K562 (cell line): ENCODE results near the gene SYT1. TPM values are rescaled to one million over a fixed set of nuclear protein-coding genes. Genes with fewer than 3 reads are reported as not detected.

Source experiments
- ATAC-seq: fragments of 200-7000 bp; cut with Tn5 transposase; 3 replicates; pipeline ENCODE4 v1.9.1; 2020; ENCODE audit warnings: moderate library complexity
- BruUV-seq: library from RNA; stranded (reverse); fragments of 400-500 nt; replicated peaks from 2 replicates; lab custom pipeline; 2021; lab: Mats Ljungman, UMichigan
- CTCF ChIA-PET: fragments of 300-600 bp; formaldehyde crosslinking; extraction: SDS; loops from one replicate; lab custom pipeline; 2021; ENCODE audit warnings: low intra/inter-chr PET ratio; lab: Yijun Ruan, JAX
- POLR2A ChIA-PET: fragments of 300-600, 350-650 bp; sonication (Branson Sonifier 250); formaldehyde crosslinking; extraction: SDS; loops from one replicate; lab custom pipeline; 2021; ENCODE audit warnings: antibody characterized with exemption, inconsistent platforms; lab: Yijun Ruan, JAX
- DNase-seq, 4 experiments: peaks; one replicate each; pipeline versions ENCODE4 v3.0.0 to v3.0.0-alpha.2; 2011 to 2018; ENCODE audit warnings: low spot score in 3 of 4, mixed read lengths in 3 of 4; ENCODE audit errors: extremely low read depth in 1 of 4
- FAIRE-seq: peaks from 2 replicates; lab custom pipeline; 2011; peaks lifted over from hg19 to GRCh38; lab: Jason Lieb, UNC
- H2AFZ ChIP-seq: 2 replicates; pipeline ENCODE4 v1.6.0; 2011; ENCODE audit warnings: low read depth, low read length, control low read depth, inconsistent platforms
- H3K27ac ChIP-seq: fragments of 200-600 bp; 3 replicates; pipeline ENCODE4 v1.8.0; 2011; ENCODE audit warnings: low read depth, mild to moderate bottlenecking, control low read depth, inconsistent platforms, low read length, moderate library complexity, mixed read lengths; ENCODE audit errors: extremely low read depth
- H3K27me3 ChIP-seq, 2 experiments: fragments of 300-600 bp in 1 of 2; 2 replicates in 1 of 2; 3 replicates in 1 of 2; pipeline versions ENCODE4 v1.6.0 to v1.8.0; 2011; ENCODE audit warnings: inconsistent platforms in 2 of 2, low read length in 2 of 2, mild to moderate bottlenecking in 1 of 2, mixed read lengths in 1 of 2, moderate library complexity in 1 of 2; ENCODE audit not compliant: control insufficient read depth in 2 of 2, insufficient read depth in 2 of 2
- H3K36me3 ChIP-seq: fragments of 300-600 bp; 3 replicates; pipeline ENCODE4 v1.8.0; 2011; ENCODE audit warnings: mild to moderate bottlenecking, low read length, inconsistent platforms; ENCODE audit not compliant: control insufficient read depth, insufficient read depth
- H3K4me1 ChIP-seq, 2 experiments: fragments of 200-600 bp in 1 of 2; replicated peaks in 1 of 2; 2 replicates in 1 of 2; 3 replicates in 1 of 2; pipeline versions ENCODE4 v1.5.1 to v1.8.0; 2011; ENCODE audit warnings: inconsistent platforms in 2 of 2, low read length in 2 of 2, mild to moderate bottlenecking in 1 of 2, mixed read lengths in 1 of 2, moderate library complexity in 1 of 2; ENCODE audit not compliant: control insufficient read depth in 2 of 2, insufficient read depth in 2 of 2
- H3K4me2 ChIP-seq: 2 replicates; pipeline ENCODE4 v1.6.1; 2011; ENCODE audit warnings: low read length, control low read depth, inconsistent platforms, mixed read lengths; ENCODE audit not compliant: insufficient read depth
- H3K4me3 ChIP-seq: fragments of 200-600 bp; sonication (generic), shearing (Covaris generic); 2 replicates; pipeline ENCODE4 v1.5.1; 2016; ENCODE audit warnings: control low read depth, inconsistent platforms
- H3K79me2 ChIP-seq: fragments of 200-600 bp; 3 replicates; pipeline ENCODE4 v1.8.0; 2011; ENCODE audit warnings: low read length, inconsistent platforms; ENCODE audit not compliant: control insufficient read depth, insufficient read depth
- H3K9ac ChIP-seq, 2 experiments: 2 replicates each; pipeline versions ENCODE4 v1.6.0 to v1.6.1; 2011; ENCODE audit warnings: low read depth in 2 of 2, low read length in 2 of 2, control low read depth in 1 of 2, inconsistent platforms in 1 of 2, mild to moderate bottlenecking in 1 of 2, mixed read lengths in 1 of 2; ENCODE audit not compliant: insufficient read depth in 1 of 2
- H3K9me1 ChIP-seq: one replicate; pipeline ENCODE4 v1.6.0; 2011; ENCODE audit warnings: inconsistent platforms, mild to moderate bottlenecking, low read length, moderate library complexity; ENCODE audit not compliant: control insufficient read depth, insufficient read depth
- H3K9me3 ChIP-seq: replicated peaks from 2 replicates; pipeline ENCODE4 v1.5.1; 2011; ENCODE audit warnings: low read depth, low read length, inconsistent platforms; ENCODE audit not compliant: control insufficient read depth, insufficient read depth
- H4K20me1 ChIP-seq: replicated peaks from 2 replicates; pipeline ENCODE4 v1.6.1; 2011; ENCODE audit warnings: low read length, inconsistent platforms, mixed read lengths; ENCODE audit not compliant: control insufficient read depth, insufficient read depth
- AFF4 ChIP-seq: sonication (generic); formaldehyde crosslinking; IDR thresholded peaks from 2 replicates; pipeline ENCODE4 v1.8.0; 2023; ENCODE audit warnings: mild to moderate bottlenecking, missing genetic modification reagents
- ARHGAP35 ChIP-seq: fragments of 450-650 bp; IDR thresholded peaks from 2 replicates; pipeline ENCODE4 v1.6.1; 2018; ENCODE audit not compliant: partially characterized antibody
- ATF6 ChIP-seq: sonication (generic); formaldehyde crosslinking; IDR thresholded peaks from 2 replicates; pipeline ENCODE4 v1.4.0; 2020; ENCODE audit warnings: mild to moderate bottlenecking, missing genetic modification reagents
- ESRRA ChIP-seq: fragments of 450-650 bp; IDR thresholded peaks from 2 replicates; pipeline ENCODE4 v1.6.1; 2014; ENCODE audit warnings: low read depth, mild to moderate bottlenecking, moderate library complexity, borderline replicate concordance
- GTF2B ChIP-seq: IDR thresholded peaks from 2 replicates; pipeline ENCODE4 v1.6.1; 2011; ENCODE audit not compliant: insufficient read length; ENCODE audit errors: extremely low read depth
- KAT2B ChIP-seq: IDR thresholded peaks from one replicate; pipeline ENCODE4 v1.6.1; 2012; ENCODE audit warnings: low read depth, mild to moderate bottlenecking, control low read depth, inconsistent platforms, low read length, moderate library complexity
- MECOM ChIP-seq: fragments of 250-450 bp; sonication (Bioruptor Pico); IDR thresholded peaks from 2 replicates; pipeline ENCODE4 v1.8.0; 2022; ENCODE audit warnings: inconsistent platforms
- NR3C1 ChIP-seq: sonication (generic); formaldehyde crosslinking; IDR thresholded peaks from 2 replicates; pipeline ENCODE4 v1.8.1; 2022; ENCODE audit warnings: missing genetic modification reagents
- RNF219 ChIP-seq: fragments of 250-450 bp; sonication (Bioruptor Pico); IDR thresholded peaks from 2 replicates; pipeline ENCODE4 v1.5.0; 2022; ENCODE audit warnings: mild to moderate bottlenecking
- STAT6 ChIP-seq: sonication (generic); formaldehyde crosslinking; IDR thresholded peaks from 2 replicates; pipeline ENCODE4 v1.8.1; 2023; ENCODE audit warnings: mild to moderate bottlenecking, missing genetic modification reagents
- ZNF583 ChIP-seq: fragments of 250-450 bp; sonication (Bioruptor Pico); IDR thresholded peaks from 2 replicates; pipeline ENCODE4 v1.4.0; 2020
- WGBS: fragments of 100-300 bp; shearing (Covaris generic); methylation state at CpG from one replicate; pipeline ENCODE4 v1.1.6; 2016; ENCODE audit warnings: low coverage, mixed read lengths; ENCODE audit not compliant: insufficient coverage; ENCODE audit errors: missing lambda C conversion rate; 5-methylcytosine and 5-hydroxymethylcytosine counted together
- in situ Hi-C: fragments of 300-500 bp; cut with MboI; formaldehyde crosslinking; loops from 4 replicates; pipeline ENCODE4 v1.15.0; 2018; ENCODE audit warnings: inconsistent platforms, mixed read lengths
- intact Hi-C: fragments of 100-400 bp; cut with micrococcal nuclease; formaldehyde crosslinking; loops from 2 replicates; pipeline ENCODE4 v1.14.2; 2022
- polyA plus RNA-seq, 8 experiments: library from polyadenylated mRNA; depleted of rRNA in 4 of 8; stranded (reverse) in 5 of 8; unstranded in 3 of 8; fragments of >200 nt; fragmentation: Nextera tagmentation in 2 of 8; fragmentation: Illumina TruSeq in 1 of 8; extraction: Ambion mirVana in 2 of 8; extraction: Trizol in 1 of 8; gene quantifications; 2 replicates each; pipeline versions ENCODE4 v1.2.1 to v1.2.3, GENCODE V29; 2011 to 2014; ENCODE audit warnings: inconsistent platforms in 1 of 8, missing spikeins in 1 of 8
- total RNA-seq, 7 experiments: library from RNA; depleted of rRNA in 6 of 7; stranded (reverse); fragments of >200 nt in 6 of 7; fragmentation: Illumina TruSeq in 2 of 7; extraction: Trizol in 2 of 7; gene quantifications; 2 replicates each; pipeline versions ENCODE4 v1.2.1 to v1.2.3, GENCODE V29; 2011 to 2021; ENCODE audit warnings: low replicate concordance in 1 of 7

SYT1 gene
- total and polyA plus RNA-seq, 9 of the 15 experiments (the other 6 are each of a cell fraction or from before 2014, with no cell fraction given) = 0.03 to 0.13 (median 0.07) TPM; not detected in 4

GRCh38 chr12:78968226-78968625, 103.7 kb downstream of the SYT1 start:
- H3K27ac ChIP-seq = no peak overlapping the region
- in situ Hi-C loops (no loop called here), intact Hi-C loops (no loop called here)
- no peaks in the 10 kb centered on the region for H3K36me3 ChIP-seq
- no peaks in the 10 kb centered on the region for H4K20me1 ChIP-seq
- no peaks in the 10 kb centered on the region for H3K4me1 ChIP-seq
- H2AFZ ChIP-seq = no peak overlapping the region
- no peak overlapping the region for H3K4me3 ChIP-seq
- FAIRE-seq (no peak), ATAC-seq (no peak), DNase-seq (no peak)
- H3K9me1 ChIP-seq = no peaks in the 10 kb centered on the region
- POLR2A ChIA-PET = no interaction called here
- no peak overlapping the region for H3K9ac ChIP-seq
- BruUV-seq = no TSS peak
- no peaks in the 10 kb centered on the region for H3K27me3 ChIP-seq
- 0% methylated on average over 1 of the region's 1 CpG for WGBS
- no peaks in the 10 kb centered on the region for H3K79me2 ChIP-seq
- H3K9me3 ChIP-seq = no peaks in the 10 kb centered on the region
- no peak overlapping the region for H3K4me2 ChIP-seq
- CTCF ChIA-PET = no interaction called here
- TF ChIP-seq NR3C1 (CRISPR knock-in tag) (no peak), KAT2B (no peak), AFF4 (CRISPR knock-in tag) (no peak), ATF6 (CRISPR knock-in tag) (no peak), ZNF583 (CRISPR knock-in tag) (no peak), MECOM (CRISPR knock-in tag) (no peak), ARHGAP35 (no peak), GTF2B (no peak), STAT6 (CRISPR knock-in tag) (no peak), RNF219 (CRISPR knock-in tag) (no peak), ESRRA (no peak)
